Smooth muscle cell (in vitro differentiated cells): ENCODE results near the gene LMO3. TPM values are rescaled to one million over a fixed set of nuclear protein-coding genes. Genes with fewer than 3 reads are reported as not detected.
A peak's percentile ranks its signal among the peaks of the same experiment; 100 is the strongest.

Experiments
- DNase-seq: peaks from one replicate; lab custom pipeline; 2025; ENCODE audit not compliant: unreplicated experiment; lab: John Stamatoyannopoulos, UW
- H2AFZ ChIP-seq: fragments of 200-600 bp; sonication (generic); 2 replicates; pipeline ENCODE4 v1.6.0; 2016; ENCODE audit warnings: antibody characterized with exemption, low read depth, mild to moderate bottlenecking
- H3F3A ChIP-seq: fragments of 200-600 bp; sonication (generic); 2 replicates; pipeline ENCODE4 v1.6.0; 2017; ENCODE audit warnings: antibody characterized with exemption, low read depth
- H3K27ac ChIP-seq: fragments of 200-600 bp; sonication (generic); 2 replicates; pipeline ENCODE4 v1.5.1; 2016; ENCODE audit warnings: low read depth, mild to moderate bottlenecking
- H3K27me3 ChIP-seq: fragments of 200-600 bp; sonication (generic); 2 replicates; pipeline ENCODE4 v1.6.1; 2016; ENCODE audit warnings: low read depth, mild to moderate bottlenecking
- H3K36me3 ChIP-seq: fragments of 200-600 bp; sonication (generic); 2 replicates; pipeline ENCODE4 v1.5.1; 2016; ENCODE audit warnings: low read depth
- H3K4me1 ChIP-seq: fragments of 200-600 bp; sonication (generic); 2 replicates; pipeline ENCODE4 v1.5.1; 2016; ENCODE audit warnings: low read depth
- H3K4me2 ChIP-seq: fragments of 200-600 bp; sonication (generic); 2 replicates; pipeline ENCODE4 v1.6.0; 2016; ENCODE audit warnings: mild to moderate bottlenecking
- H3K4me3 ChIP-seq: fragments of 200-600 bp; sonication (generic); 2 replicates; pipeline ENCODE4 v1.5.1; 2016; ENCODE audit warnings: mild to moderate bottlenecking
- H3K79me2 ChIP-seq: fragments of 200-600 bp; sonication (generic); 2 replicates; pipeline ENCODE4 v1.6.0; 2016; ENCODE audit warnings: low read depth, mild to moderate bottlenecking
- H3K9ac ChIP-seq: fragments of 200-600 bp; sonication (generic); 2 replicates; pipeline ENCODE4 v1.6.0; 2016; ENCODE audit warnings: low read depth
- H3K9me3 ChIP-seq: fragments of 200-600 bp; sonication (generic); replicated peaks from 2 replicates; pipeline ENCODE4 v1.5.1; 2016; ENCODE audit warnings: low read depth
- H4K20me1 ChIP-seq: fragments of 200-600 bp; sonication (generic); 2 replicates; pipeline ENCODE4 v1.6.0; 2016; ENCODE audit warnings: low read depth
- WGBS: methylation state at CpG from one replicate; pipeline ENCODE4 v1.1.7; 2016; ENCODE audit warnings: low lambda C conversion rate; 5-methylcytosine and 5-hydroxymethylcytosine counted together
- polyA plus RNA-seq: library from polyadenylated mRNA; unstranded; fragments of >200 nt; fragmentation: Nextera tagmentation; extraction: Ambion mirVana; gene quantifications from 2 replicates; pipeline ENCODE4 v1.2.1, GENCODE V29; 2016
- total RNA-seq: library from RNA; depleted of rRNA; stranded (reverse); fragments of >200 nt; gene quantifications from 2 replicates; pipeline ENCODE4 v1.2.3, GENCODE V29; 2014
- TF ChIP-seq, protein P1 (sequence below): fragments of 200-600 bp; sonication (generic); IDR thresholded peaks from 2 replicates; pipeline ENCODE4 v1.5.1; 2017; ENCODE audit warnings: borderline replicate concordance, mild to moderate bottlenecking, antibody characterized with exemption; ENCODE audit not compliant: insufficient read depth, poor library complexity, severe bottlenecking

Gene LMO3
- total and polyA plus RNA-seq, 2 experiments from 2014 or later: 0.22 to 1.3 TPM

DNA sequence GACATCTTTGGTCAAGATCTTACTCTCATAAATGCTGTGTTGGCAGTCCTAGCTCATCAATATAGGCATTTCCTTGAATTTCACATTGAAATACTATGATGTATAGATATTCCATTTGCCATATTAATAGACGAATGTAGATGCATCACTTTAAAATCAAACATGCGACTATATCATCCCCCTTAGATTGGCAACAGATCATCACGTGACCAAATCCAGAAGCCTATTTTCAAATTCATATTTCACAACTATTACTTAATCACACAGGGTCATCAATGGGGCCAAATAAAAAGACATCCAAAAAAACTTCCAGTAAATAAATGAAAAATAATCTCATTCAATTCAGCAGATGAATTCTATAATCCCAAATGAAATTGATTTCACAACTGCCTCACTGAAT lies 15.3 kb downstream of the LMO3 start:
- Histone ChIP-seq H3K9ac (no peak overlapping the region), H4K20me1 (no peaks in the 10 kb centered on the region), H3K79me2 (no peaks in the 10 kb centered on the region), H3K36me3 (no peaks in the 10 kb centered on the region), H2AFZ (no peak overlapping the region), H3K4me1 (peaks cover 3% of the 10 kb centered on the region), H3K27me3 (peaks cover 16% of the 10 kb centered on the region), H3K4me2 (no peak overlapping the region), H3F3A (no peaks in the 10 kb centered on the region), H3K4me3 (no peak overlapping the region), H3K9me3 (no peaks in the 10 kb centered on the region), H3K27ac (no peak overlapping the region)
- no peak for DNase-seq
- 96% methylated on average over 3 of the region's 3 CpGs for WGBS
- TF ChIP-seq, protein P1, sequence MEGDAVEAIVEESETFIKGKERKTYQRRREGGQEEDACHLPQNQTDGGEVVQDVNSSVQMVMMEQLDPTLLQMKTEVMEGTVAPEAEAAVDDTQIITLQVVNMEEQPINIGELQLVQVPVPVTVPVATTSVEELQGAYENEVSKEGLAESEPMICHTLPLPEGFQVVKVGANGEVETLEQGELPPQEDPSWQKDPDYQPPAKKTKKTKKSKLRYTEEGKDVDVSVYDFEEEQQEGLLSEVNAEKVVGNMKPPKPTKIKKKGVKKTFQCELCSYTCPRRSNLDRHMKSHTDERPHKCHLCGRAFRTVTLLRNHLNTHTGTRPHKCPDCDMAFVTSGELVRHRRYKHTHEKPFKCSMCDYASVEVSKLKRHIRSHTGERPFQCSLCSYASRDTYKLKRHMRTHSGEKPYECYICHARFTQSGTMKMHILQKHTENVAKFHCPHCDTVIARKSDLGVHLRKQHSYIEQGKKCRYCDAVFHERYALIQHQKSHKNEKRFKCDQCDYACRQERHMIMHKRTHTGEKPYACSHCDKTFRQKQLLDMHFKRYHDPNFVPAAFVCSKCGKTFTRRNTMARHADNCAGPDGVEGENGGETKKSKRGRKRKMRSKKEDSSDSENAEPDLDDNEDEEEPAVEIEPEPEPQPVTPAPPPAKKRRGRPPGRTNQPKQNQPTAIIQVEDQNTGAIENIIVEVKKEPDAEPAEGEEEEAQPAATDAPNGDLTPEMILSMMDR: no peak

DNA sequence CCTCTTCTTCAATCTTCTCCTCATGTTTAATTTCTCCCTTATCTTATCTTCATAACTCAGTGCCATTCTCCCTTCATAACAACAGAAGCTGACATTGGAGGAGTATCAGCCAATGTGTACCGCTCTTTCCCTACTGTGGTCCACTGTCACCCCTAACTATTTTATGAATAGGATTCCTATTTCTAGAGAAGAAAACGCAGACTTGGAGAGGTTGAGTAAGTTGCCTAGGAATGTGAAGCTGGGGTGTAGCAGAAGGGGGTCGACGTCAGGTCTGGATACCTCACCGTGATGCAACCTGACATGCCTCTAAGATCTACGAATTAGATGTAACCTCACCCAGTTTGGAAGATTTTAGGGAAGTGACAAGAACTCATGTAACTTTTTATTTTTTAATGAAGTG lies 17.1 kb downstream of the LMO3 start:
- Histone ChIP-seq H3K9ac (no peak overlapping the region), H3K36me3 (no peaks in the 10 kb centered on the region), H4K20me1 (no peaks in the 10 kb centered on the region), H3K4me1 (peaks cover 3% of the 10 kb centered on the region), H2AFZ (no peak overlapping the region), H3K4me2 (no peak overlapping the region), H3K4me3 (no peak overlapping the region), H3K9me3 (no peaks in the 10 kb centered on the region), H3K79me2 (no peaks in the 10 kb centered on the region), H3K27ac (no peak overlapping the region), H3F3A (no peaks in the 10 kb centered on the region), H3K27me3 (peaks cover 6% of the 10 kb centered on the region)
- WGBS: 53% methylated on average over 6 of the region's 6 CpGs
- TF ChIP-seq, protein P1: no peak
- DNase-seq: no peak

DNA sequence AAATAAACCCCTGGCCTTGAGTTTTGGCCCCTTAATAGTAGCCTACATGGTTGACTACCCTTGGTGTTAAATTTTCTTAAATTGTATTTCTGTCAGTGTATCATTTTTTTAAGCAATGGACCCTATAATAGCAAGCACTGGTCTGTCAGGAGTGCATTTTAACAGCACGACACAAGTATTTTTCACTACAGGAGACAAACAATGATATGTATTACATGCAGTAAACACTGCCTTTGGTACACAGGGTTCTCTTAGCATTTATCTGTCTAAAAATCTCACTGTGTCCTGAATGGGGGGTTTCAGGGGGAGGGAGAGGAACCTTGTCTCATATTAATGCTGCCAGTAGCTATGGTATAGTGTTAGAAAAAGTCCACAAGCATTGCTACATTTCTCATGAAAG lies 18.4 kb downstream of the LMO3 start:
- no peaks in the 10 kb centered on the region for H4K20me1 ChIP-seq
- no peak overlapping the region for H3K27ac ChIP-seq
- H2AFZ ChIP-seq: peak overlapping the region; percentile 5

DNA sequence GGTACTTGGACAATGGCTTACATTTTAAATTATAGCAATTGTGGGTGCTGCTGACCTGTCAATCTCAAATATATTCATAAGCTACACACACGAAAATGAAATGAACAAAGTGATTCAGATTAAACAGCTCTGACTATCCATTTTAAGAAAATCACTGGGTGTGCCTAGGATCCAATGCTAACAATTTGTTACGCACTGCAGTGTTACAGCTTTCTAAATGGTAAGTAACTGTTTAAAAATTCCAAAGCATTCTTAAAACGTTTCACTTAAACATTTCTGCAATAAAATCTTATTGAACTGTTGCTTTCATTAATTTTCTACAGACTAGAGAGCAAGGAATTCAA lies 18.9 kb downstream of the LMO3 start:
- Histone ChIP-seq H3K36me3 (no peaks in the 10 kb centered on the region), H3K27me3 (no peaks in the 10 kb centered on the region), H3F3A (no peaks in the 10 kb centered on the region), H3K79me2 (no peaks in the 10 kb centered on the region), H2AFZ (peak overlapping the region; percentile 5), H3K4me1 (peaks cover 3% of the 10 kb centered on the region), H3K27ac (no peak overlapping the region), H4K20me1 (no peaks in the 10 kb centered on the region), H3K9me3 (no peaks in the 10 kb centered on the region), H3K4me2 (no peak overlapping the region), H3K4me3 (no peak overlapping the region), H3K9ac (no peak overlapping the region)
- no peak for DNase-seq
- TF ChIP-seq, protein P1: no peak
- WGBS: 80% methylated on average over 3 of the region's 3 CpGs

More for the DNA sequence above, 18.4 kb downstream of the LMO3 start:
- 84% methylated on average over 1 of the region's 1 CpG for WGBS
- H3K27me3 ChIP-seq: no peaks in the 10 kb centered on the region
- no peak overlapping the region for H3K9ac ChIP-seq
- H3K36me3 ChIP-seq: no peaks in the 10 kb centered on the region
- H3K9me3 ChIP-seq: no peaks in the 10 kb centered on the region
- H3K4me2 ChIP-seq: no peak overlapping the region
- no peaks in the 10 kb centered on the region for H3F3A ChIP-seq
- H3K4me3 ChIP-seq: no peak overlapping the region
- TF ChIP-seq, protein P1: no peak
- H3K79me2 ChIP-seq: no peaks in the 10 kb centered on the region
- DNase-seq: no peak
- peaks cover 3% of the 10 kb centered on the region for H3K4me1 ChIP-seq
